LHCN-M2 (cell line): Measurements from ENCODE around the gene NECTIN2. TPM values are rescaled to one million over a fixed set of nuclear protein-coding genes. Genes with fewer than 3 reads are reported as not detected.
A peak's percentile ranks its signal among the peaks of the same experiment; 100 is the strongest.
"Not testable (repeated sequence)": the region's sequence is repeated elsewhere in the genome, so short reads cannot be mapped to it uniquely, and the experiment has no call there.

ENCODE experiments used
- DNase-seq: peaks from one replicate; pipeline ENCODE4 v3.0.0-alpha.2; 2012; ENCODE audit warnings: low read depth
- total RNA-seq: library from RNA; depleted of rRNA; stranded (reverse); fragments of >200 nt; gene quantifications from 2 replicates; pipeline ENCODE4 v1.2.3, GENCODE V29; 2014; rRNA removed

Gene NECTIN2
- total RNA-seq, 1 experiment from 2014 or later: 68.4 TPM

DNA sequence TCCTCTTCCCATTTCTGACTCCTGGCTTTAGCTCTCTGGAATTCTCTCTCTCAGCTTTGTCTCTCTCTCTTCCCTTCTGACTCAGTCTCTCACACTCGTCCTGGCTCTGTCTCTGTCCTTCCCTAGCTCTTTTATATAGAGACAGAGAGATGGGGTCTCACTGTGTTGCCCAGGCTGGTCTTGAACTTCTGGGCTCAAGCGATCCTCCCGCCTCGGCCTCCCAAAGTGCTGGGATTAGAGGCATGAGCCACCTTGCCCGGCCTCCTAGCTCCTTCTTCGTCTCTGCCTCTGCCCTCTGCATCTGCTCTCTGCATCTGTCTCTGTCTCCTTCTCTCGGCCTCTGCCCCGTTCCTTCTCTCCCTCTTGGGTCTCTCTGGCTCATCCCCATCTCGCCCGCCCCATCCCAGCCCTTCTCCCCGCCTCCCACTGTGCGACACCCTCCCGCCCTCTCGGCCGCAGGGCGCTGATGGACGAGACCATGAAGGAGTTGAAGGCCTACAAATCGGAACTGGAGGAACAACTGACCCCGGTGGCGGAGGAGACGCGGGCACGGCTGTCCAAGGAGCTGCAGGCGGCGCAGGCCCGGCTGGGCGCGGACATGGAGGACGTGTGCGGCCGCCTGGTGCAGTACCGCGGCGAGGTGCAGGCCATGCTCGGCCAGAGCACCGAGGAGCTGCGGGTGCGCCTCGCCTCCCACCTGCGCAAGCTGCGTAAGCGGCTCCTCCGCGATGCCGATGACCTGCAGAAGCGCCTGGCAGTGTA lies 62.2 kb downstream of the NECTIN2 start:
- DNase-seq: no peak

DNA sequence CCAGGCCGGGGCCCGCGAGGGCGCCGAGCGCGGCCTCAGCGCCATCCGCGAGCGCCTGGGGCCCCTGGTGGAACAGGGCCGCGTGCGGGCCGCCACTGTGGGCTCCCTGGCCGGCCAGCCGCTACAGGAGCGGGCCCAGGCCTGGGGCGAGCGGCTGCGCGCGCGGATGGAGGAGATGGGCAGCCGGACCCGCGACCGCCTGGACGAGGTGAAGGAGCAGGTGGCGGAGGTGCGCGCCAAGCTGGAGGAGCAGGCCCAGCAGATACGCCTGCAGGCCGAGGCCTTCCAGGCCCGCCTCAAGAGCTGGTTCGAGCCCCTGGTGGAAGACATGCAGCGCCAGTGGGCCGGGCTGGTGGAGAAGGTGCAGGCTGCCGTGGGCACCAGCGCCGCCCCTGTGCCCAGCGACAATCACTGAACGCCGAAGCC lies 62.8 kb downstream of the NECTIN2 start:
- DNase-seq: no peak

DNA sequence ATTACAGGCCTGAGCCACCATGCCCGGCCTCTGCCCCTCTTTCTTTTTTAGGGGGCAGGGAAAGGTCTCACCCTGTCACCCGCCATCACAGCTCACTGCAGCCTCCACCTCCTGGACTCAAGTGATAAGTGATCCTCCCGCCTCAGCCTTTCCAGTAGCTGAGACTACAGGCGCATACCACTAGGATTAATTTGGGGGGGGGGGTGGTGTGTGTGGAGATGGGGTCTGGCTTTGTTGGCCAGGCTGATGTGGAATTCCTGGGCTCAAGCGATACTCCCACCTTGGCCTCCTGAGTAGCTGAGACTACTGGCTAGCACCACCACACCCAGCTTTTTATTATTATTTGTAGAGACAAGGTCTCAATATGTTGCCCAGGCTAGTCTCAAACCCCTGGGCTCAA lies 63.7 kb downstream of the NECTIN2 start:
- no peak for DNase-seq

DNA sequence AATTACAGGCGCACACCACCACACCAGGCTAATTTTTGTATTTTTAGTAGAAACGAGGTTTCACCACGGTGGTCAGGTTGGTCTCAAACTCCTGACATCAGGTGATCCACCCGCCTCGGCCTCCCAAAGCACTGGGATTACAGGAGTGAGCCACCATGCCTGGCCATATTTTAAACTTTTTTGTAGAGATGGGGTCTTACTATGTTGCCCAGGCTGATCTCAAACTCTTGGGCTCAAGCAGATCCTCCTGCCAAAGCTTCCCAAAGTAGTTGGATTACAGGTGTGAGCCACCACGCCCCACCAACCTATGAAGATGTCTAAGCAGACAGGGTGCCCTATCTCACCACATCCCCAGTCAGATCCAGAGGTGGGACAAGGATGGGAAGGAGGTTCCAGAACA lies 65.8 kb downstream of the NECTIN2 start:
- DNase-seq: not testable (repeated sequence)

DNA sequence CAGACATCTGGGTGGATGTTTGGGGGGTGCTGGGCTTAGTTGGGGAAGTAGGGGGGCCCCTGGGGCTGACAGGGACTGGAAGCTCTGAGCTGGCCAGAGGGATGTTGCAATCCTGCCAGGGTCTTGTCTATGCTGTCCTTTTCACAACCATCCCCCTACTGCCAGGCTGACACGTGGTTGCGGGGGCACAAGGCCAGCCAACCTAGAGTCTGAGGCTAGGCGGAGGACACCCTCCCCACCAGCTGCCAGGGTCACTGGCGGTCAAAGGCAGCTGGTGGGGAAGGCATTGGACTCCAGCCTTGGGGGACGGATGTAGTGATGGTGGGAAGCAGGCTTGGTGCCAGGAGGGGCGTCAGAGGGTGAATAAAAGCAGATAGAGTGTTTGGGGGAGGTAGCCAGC lies 66.8 kb downstream of the NECTIN2 start:
- peak; percentile 74 for DNase-seq

DNA sequence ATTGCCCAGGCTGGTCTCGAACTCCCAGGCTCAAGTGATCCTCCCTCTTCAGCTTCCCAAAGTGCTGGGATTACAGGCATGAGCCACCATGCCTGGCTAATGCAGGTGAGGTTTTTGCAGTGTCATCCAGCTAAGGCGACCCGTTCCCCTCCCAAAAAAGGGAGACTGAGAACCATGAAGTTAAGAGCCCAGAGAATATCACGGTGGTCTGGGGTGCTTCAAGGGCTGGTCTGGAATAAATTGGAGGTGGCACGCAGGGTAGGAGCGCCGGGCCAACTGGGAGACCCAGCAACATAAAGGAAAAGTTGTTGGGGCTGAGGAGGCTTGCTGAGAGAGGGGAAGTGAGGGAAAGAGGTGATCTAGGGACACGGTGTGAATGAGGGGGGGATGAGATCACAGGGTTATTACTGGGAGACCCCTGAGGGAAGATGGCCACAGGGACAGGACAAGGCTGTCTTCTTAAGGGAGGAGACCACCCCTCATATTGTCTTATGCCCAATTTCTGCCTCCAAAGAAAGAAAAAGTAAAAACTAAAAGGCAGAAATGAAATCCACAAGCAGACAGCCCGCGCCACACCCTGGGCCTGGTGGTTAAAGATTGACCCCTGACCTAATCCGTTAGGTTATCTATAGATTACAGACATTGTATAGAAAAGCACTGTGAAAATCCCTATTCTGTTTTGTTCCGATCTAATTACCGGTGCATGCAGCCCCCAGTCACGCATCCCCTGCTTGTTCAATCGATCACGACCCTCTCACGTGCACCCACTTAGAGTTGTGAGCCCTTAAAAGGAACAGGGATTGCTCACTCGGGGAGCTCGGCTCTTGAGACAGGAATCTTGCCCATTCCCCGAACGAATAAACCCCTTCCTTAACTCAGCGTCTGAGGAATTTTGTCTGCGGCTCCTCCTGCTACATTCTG lies 67.7 kb downstream of the NECTIN2 start:
- DNase-seq: not testable (repeated sequence)

DNA sequence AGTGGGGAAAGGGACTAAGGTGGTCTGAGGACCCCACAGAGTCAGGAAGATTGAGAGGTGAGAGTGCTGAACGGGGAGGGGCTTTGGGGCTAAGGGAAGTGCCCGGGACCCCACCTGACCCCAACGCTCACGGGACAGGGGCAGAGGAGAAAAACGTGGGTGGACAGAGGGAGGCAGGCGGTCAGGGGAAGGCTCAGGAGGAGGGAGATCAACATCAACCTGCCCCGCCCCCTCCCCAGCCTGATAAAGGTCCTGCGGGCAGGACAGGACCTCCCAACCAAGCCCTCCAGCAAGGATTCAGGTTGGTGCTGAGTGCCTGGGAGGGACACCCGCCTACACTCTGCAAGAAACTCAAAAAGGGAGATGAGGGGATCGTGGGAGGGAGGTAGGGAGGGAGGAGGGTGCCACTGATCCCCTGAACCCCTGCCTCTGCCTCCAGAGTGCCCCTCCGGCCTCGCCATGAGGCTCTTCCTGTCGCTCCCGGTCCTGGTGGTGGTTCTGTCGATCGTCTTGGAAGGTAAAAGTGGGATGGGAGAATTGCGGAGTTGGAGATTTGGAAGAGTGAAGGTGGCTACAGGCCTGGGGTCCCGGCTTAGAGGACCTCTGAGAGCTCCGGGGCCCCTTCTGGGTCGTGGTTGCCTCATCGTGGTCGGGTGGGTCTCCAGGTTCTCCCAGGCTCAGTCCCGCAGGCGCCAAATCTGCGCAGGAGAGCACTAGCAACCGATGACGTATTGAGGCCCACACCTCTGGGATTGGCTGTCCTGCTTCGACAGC lies 68.5 kb downstream of the NECTIN2 start, which contains the start of gene APOC1:
Gene APOC1, plus strand, starts transcription at position 176 of the 774 bp plus-strand sequence. Its CDS starts 284 bp downstream, at position 460.
- peak; percentile 71 for DNase-seq

DNA sequence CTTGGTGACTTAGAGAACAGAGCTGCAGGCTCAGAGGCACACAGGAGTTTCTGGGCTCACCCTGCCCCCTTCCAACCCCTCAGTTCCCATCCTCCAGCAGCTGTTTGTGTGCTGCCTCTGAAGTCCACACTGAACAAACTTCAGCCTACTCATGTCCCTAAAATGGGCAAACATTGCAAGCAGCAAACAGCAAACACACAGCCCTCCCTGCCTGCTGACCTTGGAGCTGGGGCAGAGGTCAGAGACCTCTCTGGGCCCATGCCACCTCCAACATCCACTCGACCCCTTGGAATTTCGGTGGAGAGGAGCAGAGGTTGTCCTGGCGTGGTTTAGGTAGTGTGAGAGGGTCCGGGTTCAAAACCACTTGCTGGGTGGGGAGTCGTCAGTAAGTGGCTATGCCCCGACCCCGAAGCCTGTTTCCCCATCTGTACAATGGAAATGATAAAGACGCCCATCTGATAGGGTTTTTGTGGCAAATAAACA lies 78.2 kb downstream of the NECTIN2 start:
- peak; percentile 43 for DNase-seq

DNA sequence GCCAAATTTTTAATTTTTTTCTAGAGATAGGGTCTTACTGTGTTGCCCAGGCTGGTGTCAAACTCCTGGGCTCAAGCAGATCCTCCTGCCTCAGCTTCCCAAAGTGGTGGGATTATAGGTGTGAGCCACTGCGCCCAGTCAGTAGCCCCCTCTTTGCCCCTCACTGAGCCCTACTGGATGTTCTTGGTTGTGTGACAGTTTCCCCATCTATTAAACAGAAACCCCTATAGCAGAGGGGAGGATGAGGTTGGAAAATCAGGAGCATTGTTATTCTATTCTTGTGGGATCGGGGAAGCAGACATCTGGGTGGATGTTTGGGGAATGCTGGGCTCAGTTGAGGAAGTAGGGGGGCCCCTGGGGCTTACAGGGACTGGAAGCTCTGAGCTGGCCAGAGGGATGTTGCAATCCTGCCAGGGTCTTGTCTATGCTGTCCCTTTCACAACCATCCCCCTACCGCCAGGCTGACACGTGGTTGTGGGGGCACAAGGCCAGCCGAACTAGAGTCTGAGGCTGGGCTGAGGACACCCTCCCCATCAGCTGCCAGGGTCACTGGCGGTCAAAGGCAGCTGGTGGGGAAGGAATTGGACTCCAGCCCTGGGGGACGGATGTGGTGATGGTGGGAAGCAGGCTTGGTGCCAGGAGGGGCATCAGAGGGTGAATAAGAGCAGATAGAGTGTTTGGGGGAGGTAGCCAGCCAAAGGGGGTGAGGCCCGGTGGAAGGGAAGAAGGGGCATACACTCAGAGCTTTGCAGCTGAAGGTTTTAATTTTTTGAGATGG lies 79.2 kb downstream of the NECTIN2 start:
- DNase-seq: peak; percentile 94

DNA sequence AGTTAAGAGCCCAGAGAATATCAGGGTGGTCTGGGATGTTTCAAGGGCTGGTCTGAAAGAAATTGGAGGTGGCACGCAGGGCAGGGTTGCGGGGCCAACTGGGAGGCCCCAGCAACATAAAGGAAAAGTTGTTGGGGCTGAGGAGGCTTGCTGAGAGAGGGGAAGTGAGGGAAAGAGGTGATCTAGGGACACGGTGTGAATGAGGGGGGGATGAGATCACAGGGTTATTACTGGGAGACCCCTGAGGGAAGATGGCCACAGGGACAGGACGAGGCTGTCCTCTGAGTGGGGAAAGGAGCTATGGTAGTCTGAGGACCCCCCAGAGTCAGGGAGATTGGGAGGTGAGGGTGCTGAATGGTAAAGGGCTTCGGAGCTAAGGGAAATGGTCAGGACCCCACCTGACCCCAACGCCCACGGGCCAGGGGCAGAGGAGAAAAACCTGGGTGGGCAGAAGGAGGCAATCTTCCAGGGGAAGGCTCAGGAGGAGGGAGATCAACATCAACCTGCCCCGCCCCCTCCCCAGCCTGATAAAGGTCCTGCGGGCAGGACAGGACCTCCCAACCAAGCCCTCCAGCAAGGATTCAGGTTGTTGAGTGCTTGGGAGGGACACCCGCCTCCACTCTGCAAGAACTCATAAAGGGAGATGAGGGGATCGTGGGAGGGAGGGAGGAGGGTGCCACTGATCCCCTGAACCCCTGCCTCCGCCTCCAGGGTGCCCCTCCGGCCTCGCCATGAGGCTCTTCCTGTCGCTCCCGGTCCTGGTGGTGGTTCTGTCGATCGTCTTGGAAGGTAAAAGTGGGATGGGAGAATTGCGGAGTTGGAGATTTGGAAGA lies 80.4 kb downstream of the NECTIN2 start:
- not testable (repeated sequence) for DNase-seq

DNA sequence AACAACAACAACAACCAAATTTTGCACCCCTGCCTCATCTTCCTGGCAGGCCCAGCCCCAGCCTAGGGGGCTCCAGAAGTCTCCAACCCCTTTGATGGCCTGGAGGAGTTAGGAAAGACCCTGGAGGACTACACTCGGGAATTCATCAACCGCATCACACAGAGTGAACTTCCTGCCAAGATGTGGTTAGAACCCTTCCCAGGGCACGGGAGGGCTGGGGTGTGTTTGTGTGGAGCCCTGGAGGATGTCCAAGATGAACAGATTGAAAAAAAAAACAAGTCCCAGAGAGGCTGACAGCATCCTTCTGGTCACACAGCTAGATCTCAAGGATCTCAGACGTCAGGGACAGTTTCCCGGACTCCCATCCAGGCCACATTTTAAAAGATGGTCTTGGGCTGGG lies 81.6 kb downstream of the NECTIN2 start:
- peak; percentile 70 for DNase-seq

DNA sequence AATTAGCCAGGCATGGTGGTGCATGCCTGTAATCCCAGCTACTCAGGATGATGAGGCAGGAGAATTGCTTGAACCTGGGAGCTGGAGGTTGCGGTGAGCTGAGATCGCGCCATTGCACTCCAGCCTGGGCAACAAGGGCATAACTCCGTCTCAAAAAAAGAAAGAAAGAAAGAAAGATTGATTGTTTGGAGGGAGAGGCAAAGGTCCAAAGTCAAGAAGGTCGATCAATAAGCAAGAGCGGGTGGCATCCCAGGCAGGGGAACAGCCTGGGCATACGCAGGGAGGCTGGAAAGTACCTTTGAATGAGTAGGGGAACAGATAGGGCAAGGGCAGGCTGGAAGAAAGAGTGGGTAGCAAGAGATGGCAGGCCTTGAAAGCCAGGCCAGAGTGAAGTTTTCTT lies 84.0 kb downstream of the NECTIN2 start:
- no peak for DNase-seq

DNA sequence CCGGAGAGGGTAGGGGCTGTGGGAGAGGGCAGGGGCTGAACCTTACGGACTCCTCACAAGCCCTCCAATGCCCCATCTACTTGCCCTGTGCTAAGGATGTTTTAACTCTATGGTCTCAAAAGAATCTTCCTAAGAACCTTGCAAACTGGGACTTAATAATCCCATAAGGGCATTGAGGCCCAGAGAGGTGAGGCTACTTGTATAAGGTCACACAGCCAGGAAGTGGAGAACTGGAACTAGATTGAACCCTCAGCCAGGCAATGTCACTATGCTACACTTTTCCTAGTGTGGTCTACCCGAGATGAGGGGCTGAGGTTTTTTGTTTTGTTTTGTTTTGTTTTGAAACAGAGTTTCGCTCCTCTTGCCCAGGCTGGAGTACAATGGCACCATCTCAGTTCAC lies 85.4 kb downstream of the NECTIN2 start:
- DNase-seq: no peak

Other genes with a start within 250 kb of the NECTIN2 start
- gene IGSF23, start 232.7 kb upstream of the NECTIN2 start, total RNA-seq: not detected in 2 replicates
- gene PVR, start 202.4 kb upstream of the NECTIN2 start, total RNA-seq: 52.1 and 54.3 TPM in 2 replicates
- 0.06 and 0.13 TPM in 2 replicates for gene CEACAM19, start 174.8 kb upstream of the NECTIN2 start, total RNA-seq
- gene CEACAM16, start 147.1 kb upstream of the NECTIN2 start, total RNA-seq: not detected in 2 replicates
- 10.0 and 18.1 TPM in 2 replicates for gene BCL3, start 97.6 kb upstream of the NECTIN2 start, total RNA-seq
- not detected in 2 replicates for gene CBLC, start 68.4 kb upstream of the NECTIN2 start, total RNA-seq
- gene BCAM, start 37.2 kb upstream of the NECTIN2 start, total RNA-seq: 3.3 and 3.5 TPM in 2 replicates
- gene TOMM40, start 45.0 kb downstream of the NECTIN2 start, total RNA-seq: 154 and 190 TPM in 2 replicates
- 25.3 and 84.6 TPM in 2 replicates for gene APOE, start 59.5 kb downstream of the NECTIN2 start, total RNA-seq
- gene APOC1, start 68.3 kb downstream of the NECTIN2 start, total RNA-seq: 2.5 and 5.1 TPM in 2 replicates
- gene APOC4, start 95.9 kb downstream of the NECTIN2 start, total RNA-seq: not detected in 2 replicates
- not detected in 2 replicates for gene APOC2, start 99.8 kb downstream of the NECTIN2 start, total RNA-seq
- gene CLPTM1, start 109.1 kb downstream of the NECTIN2 start, total RNA-seq: 48.3 and 58.2 TPM in 2 replicates
- gene RELB, start 155.2 kb downstream of the NECTIN2 start, total RNA-seq: 4.1 and 4.5 TPM in 2 replicates
- 76.0 and 89.8 TPM in 2 replicates for gene CLASRP, start 192.7 kb downstream of the NECTIN2 start, total RNA-seq
- gene ZNF296, start 230.2 kb downstream of the NECTIN2 start, total RNA-seq: not detected in 2 replicates
- gene GEMIN7, start 233.0 kb downstream of the NECTIN2 start, total RNA-seq: 27.6 and 44.9 TPM in 2 replicates
- gene PPP1R37, start 246.9 kb downstream of the NECTIN2 start, total RNA-seq: 43.9 and 46.2 TPM in 2 replicates